CD1c-positive myeloid dendritic cell (primary cell): ENCODE measurements around the gene SSBP3.

Experiments
- DNase-seq: peaks from one replicate; pipeline ENCODE4 v3.0.0-alpha.2; 2016; ENCODE audit errors: extremely low spot score

The SSBP3 gene

DNA sequence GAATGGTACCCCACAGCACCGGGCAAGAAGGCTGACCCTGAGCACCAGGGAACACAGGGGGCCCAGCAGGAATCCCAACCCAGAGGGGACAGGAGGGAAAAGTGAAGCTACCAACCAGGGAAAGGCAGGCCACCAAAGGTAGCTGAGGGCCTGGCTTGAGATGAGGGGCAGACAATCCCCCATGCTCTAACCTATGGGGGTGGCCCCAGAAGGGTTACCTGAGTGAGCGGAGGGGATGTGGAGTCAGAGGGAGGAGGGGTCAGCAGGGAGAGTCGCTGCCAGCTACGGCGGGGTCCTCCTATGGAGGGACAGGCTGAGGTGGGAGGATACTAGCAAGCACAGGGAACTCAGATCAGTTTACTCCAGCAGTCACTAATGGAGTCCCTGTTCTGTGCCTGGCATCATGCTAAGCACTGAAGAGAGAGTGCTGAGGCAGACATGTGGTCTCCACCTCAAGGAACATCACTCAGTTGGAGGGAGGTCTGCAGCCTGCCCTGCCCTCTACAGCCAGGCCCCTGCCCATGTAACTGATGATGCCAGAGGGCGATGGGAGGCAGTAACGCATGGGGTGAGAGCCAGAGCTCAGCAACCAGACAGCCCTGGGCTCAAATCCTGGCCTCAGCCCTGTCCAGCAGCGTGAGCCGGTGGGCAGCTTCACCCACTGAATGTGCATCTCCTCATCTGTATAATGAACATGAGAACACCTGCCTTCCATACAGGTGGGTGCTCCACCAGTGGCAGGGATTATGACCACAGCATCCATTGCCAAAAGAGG lies 227.7 kb downstream of the SSBP3 start:
- DNase-seq = no peak

DNA sequence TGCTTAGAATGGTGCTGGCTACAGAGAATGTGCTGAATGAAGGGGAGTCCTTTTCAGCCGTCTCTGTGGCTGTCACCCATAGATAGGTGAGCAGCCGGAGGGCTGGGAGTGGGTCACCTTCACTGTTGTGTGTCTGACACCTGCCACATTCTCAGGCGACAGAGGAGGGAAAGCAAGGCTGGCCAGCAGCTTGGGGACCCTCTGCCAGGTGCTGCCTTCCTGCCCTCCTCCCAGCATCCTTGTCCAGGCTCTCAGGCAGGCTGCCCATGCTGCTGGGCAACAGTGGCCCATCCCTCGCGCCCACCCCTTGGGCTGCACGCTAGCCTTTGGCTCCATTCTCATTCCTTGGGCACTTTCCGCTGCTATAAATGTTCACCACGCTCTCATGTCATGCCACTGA lies 228.5 kb downstream of the SSBP3 start:
- DNase-seq = no peak

GRCh38 chr1:54176621-54177327 lies 229.4 kb downstream of the SSBP3 start:
- DNase-seq = no peak
